DOHH2 (cell line): Measurements from ENCODE around the gene RBM17.
A peak's percentile ranks its signal among the peaks of the same experiment; 100 is the strongest.

Source experiments
- H3F3A ChIP-seq: fragments of 200-600 bp; sonication (generic), shearing (Covaris generic); 2 replicates; pipeline ENCODE4 v1.6.0; 2016; ENCODE audit warnings: antibody characterized with exemption, mild to moderate bottlenecking; ENCODE audit not compliant: control insufficient read depth, insufficient read depth
- H3K27ac ChIP-seq: fragments of 200-600 bp; sonication (generic); 2 replicates; pipeline ENCODE4 v1.5.1; 2014; ENCODE audit warnings: low read depth, mild to moderate bottlenecking, low read length, moderate library complexity
- H3K27me3 ChIP-seq: fragments of 200-600 bp; sonication (generic); 2 replicates; pipeline ENCODE4 v1.6.1; 2014; ENCODE audit warnings: mild to moderate bottlenecking, low read length, mixed read lengths; ENCODE audit not compliant: control insufficient read depth
- H3K36me3 ChIP-seq: fragments of 200-600 bp; sonication (generic); 2 replicates; pipeline ENCODE4 v1.6.1; 2014; ENCODE audit warnings: mild to moderate bottlenecking, low read length, moderate library complexity, mixed read lengths; ENCODE audit not compliant: control insufficient read depth
- H3K4me1 ChIP-seq: fragments of 200-600 bp; sonication (generic); 2 replicates; pipeline ENCODE4 v1.6.1; 2014; ENCODE audit warnings: mild to moderate bottlenecking, low read length, mixed read lengths; ENCODE audit not compliant: control insufficient read depth
- H3K4me2 ChIP-seq: fragments of 200-600 bp; sonication (generic); 2 replicates; pipeline ENCODE4 v1.6.0; 2014; ENCODE audit warnings: mild to moderate bottlenecking, low read length, moderate library complexity
- H3K4me3 ChIP-seq: fragments of 200-600 bp; sonication (generic); 2 replicates; pipeline ENCODE4 v1.5.1; 2014; ENCODE audit warnings: mild to moderate bottlenecking, low read length, mixed read lengths
- H3K79me2 ChIP-seq: fragments of 200-600 bp; sonication (generic); 2 replicates; pipeline ENCODE4 v1.6.1; 2014; ENCODE audit warnings: mild to moderate bottlenecking, low read length, mixed read lengths; ENCODE audit not compliant: control insufficient read depth
- H3K9me2 ChIP-seq: fragments of 200-600 bp; sonication (generic); replicated peaks from 2 replicates; pipeline ENCODE4 v1.6.1; 2014; ENCODE audit warnings: mild to moderate bottlenecking, low read length, mixed read lengths; ENCODE audit not compliant: control insufficient read depth
- H3K9me3 ChIP-seq: fragments of 200-600 bp; sonication (generic); 2 replicates; pipeline ENCODE4 v1.6.1; 2014; ENCODE audit warnings: antibody characterized with exemption, low read length, mixed read lengths; ENCODE audit not compliant: control insufficient read depth, insufficient read depth
- H4K20me1 ChIP-seq: fragments of 200-600 bp; sonication (generic); 2 replicates; pipeline ENCODE4 v1.6.0; 2014; ENCODE audit warnings: low read depth, mild to moderate bottlenecking, antibody characterized with exemption, low read length, moderate library complexity; ENCODE audit not compliant: control insufficient read depth, insufficient read depth
- EZH2phosphoT487 ChIP-seq: fragments of 200-600 bp; sonication (generic); IDR thresholded peaks from 2 replicates; pipeline ENCODE4 v1.6.1; 2017; ENCODE audit warnings: borderline replicate concordance, mild to moderate bottlenecking, antibody characterized with exemption, low read length, moderate library complexity, mixed read lengths
- TF ChIP-seq, protein P1 (sequence below): fragments of 200-600 bp; sonication (generic); IDR thresholded peaks from one replicate; pipeline ENCODE4 v1.5.1; 2014; ENCODE audit warnings: antibody characterized with exemption, mild to moderate bottlenecking, low read depth, low read length; ENCODE audit not compliant: poor library complexity, severe bottlenecking

The RBM17 gene

DNA sequence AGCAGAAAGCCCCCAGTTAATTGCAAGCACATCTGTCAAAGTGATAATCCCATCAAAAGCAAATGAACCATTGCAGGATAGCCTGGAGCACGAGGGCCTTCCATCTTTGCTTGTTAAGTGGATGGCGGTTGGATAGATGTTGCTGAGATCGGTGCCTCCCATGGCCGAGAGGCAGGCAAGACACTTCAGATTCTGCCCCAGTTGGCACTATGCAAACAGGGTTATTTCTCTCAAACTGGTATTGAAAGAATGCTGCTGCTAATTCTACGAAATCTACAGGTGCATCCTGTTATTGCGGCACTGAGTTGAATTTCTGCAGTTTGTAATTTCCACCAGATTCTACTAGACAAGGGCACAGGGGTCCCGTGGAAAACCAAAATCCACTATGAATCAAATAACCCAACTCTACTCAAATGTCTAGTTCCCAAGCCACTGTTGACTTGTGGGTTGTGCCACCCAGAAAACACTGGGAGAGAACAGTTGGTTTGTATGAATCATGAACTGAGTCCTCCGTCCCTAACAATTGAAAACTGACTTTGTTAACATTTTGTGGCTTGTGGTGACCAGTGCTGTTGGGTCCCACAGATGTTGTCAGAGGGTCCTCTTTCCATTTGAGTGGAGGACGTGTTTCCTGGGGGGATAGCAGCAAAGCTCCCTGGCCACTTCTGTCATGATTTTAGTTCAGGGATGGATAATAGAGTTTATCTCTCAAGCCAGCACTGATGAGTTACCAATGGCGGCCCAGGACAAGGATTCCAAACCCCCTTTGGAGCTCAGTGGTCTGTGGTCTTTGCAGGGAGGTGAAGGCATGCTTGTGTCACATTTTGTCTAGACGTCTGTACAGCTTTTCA, 19.5 kb upstream of the RBM17 start:
- Histone ChIP-seq H3K9me2 (no peaks in the 10 kb centered on the region), H3K4me1 (peaks cover 65% of the 10 kb centered on the region), H3K9me3 (no peaks in the 10 kb centered on the region), H3F3A (peaks cover 16% of the 10 kb centered on the region), H3K4me2 (peak overlapping the region; percentile 82), H3K4me3 (peak overlapping the region; percentile 58), H4K20me1 (no peaks in the 10 kb centered on the region), H3K27ac (peak overlapping the region; percentile 89), H3K36me3 (no peaks in the 10 kb centered on the region), H3K27me3 (no peaks in the 10 kb centered on the region), H3K79me2 (no peaks in the 10 kb centered on the region)
- TF ChIP-seq, protein P1, sequence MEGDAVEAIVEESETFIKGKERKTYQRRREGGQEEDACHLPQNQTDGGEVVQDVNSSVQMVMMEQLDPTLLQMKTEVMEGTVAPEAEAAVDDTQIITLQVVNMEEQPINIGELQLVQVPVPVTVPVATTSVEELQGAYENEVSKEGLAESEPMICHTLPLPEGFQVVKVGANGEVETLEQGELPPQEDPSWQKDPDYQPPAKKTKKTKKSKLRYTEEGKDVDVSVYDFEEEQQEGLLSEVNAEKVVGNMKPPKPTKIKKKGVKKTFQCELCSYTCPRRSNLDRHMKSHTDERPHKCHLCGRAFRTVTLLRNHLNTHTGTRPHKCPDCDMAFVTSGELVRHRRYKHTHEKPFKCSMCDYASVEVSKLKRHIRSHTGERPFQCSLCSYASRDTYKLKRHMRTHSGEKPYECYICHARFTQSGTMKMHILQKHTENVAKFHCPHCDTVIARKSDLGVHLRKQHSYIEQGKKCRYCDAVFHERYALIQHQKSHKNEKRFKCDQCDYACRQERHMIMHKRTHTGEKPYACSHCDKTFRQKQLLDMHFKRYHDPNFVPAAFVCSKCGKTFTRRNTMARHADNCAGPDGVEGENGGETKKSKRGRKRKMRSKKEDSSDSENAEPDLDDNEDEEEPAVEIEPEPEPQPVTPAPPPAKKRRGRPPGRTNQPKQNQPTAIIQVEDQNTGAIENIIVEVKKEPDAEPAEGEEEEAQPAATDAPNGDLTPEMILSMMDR, result no peak

DNA sequence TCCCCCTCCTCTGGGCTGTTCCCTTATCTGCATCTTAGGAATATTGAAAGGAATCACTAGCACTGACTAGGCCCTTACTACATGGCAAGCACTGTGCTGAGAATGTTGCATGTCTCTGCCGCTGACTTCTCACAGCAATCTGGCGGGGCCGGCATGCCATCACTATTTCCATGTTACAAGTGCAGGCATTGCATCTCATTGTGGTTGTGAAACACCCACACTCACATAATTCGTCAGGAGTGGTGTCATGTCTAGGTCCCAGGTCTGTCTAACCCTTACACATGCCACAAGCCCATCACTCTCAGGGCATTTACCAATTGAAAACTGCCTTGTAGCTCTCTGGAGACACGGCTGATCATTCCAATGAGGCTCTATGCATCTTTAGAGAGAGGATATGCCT, 18.2 kb upstream of the RBM17 start:
- Histone ChIP-seq H3K4me2 (peak overlapping the region; percentile 64), H3K27ac (peak overlapping the region; percentile 89), H3K79me2 (no peaks in the 10 kb centered on the region), H3K27me3 (no peaks in the 10 kb centered on the region), H3K9me3 (no peaks in the 10 kb centered on the region), H3K9me2 (no peaks in the 10 kb centered on the region), H3K4me3 (peak overlapping the region; percentile 57), H3F3A (peaks cover 16% of the 10 kb centered on the region), H4K20me1 (no peaks in the 10 kb centered on the region), H3K36me3 (no peaks in the 10 kb centered on the region), H3K4me1 (peaks cover 65% of the 10 kb centered on the region)
- no peak for TF ChIP-seq EZH2phosphoT487
- TF ChIP-seq, protein P1, result no peak

DNA sequence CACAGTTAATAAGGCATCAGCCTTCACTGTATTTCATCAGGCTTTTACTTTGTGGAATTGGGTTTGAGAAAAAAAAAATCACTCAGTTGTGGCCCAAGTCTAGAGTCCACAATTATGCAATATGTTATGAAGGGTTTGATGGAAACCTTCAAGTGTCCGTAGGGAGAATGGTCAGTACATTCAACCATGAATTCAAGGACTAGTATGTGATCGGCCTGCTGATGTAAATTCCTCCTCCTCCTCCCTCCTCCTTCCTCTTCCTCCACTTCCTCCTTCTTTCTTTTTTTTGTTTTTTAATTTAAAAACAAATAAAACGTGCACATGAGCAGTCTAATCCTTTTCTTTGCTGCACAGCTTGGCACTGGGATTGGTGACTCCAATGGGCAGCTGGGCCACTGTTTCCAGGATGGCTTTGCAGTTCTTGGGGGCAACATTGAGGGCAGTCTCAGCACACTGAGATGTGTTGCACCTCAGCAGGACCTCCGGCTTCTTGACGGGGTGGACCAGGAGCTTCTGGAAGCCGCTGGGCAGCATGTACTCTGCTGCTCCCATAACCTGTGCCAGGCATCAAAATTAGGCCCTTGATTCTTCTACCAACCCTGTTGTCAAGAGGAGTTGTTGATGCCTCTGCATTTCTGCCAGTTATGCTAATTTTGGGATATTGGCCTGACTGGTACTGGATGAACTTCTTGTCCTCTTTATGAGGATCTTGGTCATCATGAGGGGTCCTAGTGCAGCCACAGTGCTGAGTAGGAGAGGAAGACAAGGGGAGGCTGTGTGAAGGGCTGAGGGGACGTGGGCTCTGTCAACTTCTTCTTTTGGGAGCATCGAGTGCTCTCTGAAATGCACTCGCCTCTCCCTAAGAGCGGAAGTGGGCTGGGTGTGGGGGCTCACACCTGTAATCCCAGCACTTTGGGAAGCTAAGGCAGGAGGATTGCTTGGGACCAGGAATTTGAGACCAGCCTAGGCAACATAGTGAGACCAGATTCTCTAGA, 17.4 kb upstream of the RBM17 start:
- Histone ChIP-seq H4K20me1 (no peaks in the 10 kb centered on the region), H3K9me2 (no peaks in the 10 kb centered on the region), H3K4me1 (peaks cover 63% of the 10 kb centered on the region), H3K9me3 (no peaks in the 10 kb centered on the region), H3K27ac (peak overlapping the region; percentile 89), H3K4me3 (peak overlapping the region; percentile 57), H3K27me3 (no peaks in the 10 kb centered on the region), H3K4me2 (peak overlapping the region; percentile 64), H3K36me3 (no peaks in the 10 kb centered on the region), H3K79me2 (no peaks in the 10 kb centered on the region), H3F3A (peaks cover 16% of the 10 kb centered on the region)
- TF ChIP-seq EZH2phosphoT487, result no peak
- TF ChIP-seq, protein P1, result peak; percentile 27
